Stimulated activated CD4-positive, alpha-beta T cell treated with anti-CD3 and anti-CD28 coated beads, Interleukin-1b, Interleukin-23, amount 100 ng/mL, for 48 hours (primary cell): ENCODE results near the gene DENND1A.

Experiments
- DNase-seq: peaks from one replicate; pipeline ENCODE4 v3.0.0-alpha.2; 2020

Gene DENND1A

DNA sequence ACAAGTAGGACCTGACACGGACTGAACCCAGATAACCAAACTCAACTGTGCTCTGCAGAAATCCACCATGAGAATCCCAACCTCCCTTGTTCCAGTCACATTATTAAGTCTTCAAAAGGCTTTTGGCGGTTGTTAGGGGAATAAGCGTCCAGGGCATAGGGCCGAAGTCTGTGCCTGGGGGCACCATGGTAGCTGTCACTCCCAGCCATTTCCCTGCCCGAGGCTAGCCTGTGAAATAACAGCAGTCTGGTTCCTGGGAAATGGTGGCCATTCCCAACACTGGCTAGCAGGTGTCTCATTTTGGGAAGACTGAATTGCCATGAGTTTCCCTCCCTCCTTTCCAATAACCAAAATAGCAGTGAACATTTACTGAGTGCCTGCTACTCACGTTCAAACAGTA, 451.8 kb downstream of the DENND1A start:
- DNase-seq = no peak

DNA sequence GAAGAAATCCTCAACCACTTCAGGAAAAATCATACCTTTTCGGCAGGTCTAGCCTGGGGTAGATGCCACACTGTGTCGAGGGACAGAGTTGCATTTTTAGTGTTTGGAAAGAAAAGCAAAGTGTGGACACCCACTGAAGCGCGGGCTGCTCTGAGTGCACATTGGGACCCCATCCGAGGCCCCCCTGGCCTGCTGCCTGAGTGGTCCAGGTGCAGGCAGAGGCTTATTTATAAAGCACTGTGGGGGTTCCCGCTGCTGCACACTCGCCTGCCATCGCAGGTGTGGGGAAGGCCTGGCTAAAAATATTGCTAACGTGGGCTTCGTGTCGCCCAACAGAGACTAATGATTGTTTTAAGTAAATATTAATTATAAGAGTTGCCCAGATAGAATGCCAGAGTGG, 454.5 kb downstream of the DENND1A start:
- DNase-seq = no peak

DNA sequence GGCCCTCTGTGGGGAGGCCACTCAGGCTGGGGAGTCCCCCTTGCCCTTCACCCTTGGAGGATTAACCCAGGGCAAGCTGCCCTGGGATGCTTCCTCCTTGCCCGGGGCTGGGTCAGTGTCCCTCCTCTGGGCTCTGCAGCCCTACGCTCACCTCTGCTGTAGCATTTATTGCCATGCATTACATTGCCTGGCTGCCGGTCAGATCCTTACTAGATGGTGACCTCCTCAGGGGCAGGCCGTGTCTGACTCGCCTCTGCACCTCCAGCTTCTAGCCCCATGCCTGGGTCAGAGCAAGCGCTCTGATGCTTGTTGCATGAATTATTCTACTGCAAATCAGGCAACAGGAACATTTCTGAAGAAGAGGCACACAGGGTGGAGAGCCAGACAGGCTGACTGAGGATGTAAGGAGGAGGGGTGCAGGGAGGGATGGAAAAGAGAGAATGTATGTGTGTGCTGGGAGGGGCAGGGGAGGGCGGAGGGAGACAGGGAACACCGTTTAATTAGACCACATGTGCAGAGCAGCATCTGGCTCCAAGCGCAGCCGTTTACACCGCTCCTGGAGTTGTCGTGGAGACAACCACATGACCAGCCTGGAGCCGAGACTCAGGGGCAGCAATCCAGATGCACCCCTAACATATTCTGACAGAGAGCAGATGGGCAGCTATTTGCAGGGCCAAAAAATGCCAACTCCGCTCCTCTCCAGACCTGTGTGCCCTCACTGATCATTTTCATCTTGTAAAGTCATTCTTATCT, 456.9 kb downstream of the DENND1A start:
- DNase-seq = no peak

DNA sequence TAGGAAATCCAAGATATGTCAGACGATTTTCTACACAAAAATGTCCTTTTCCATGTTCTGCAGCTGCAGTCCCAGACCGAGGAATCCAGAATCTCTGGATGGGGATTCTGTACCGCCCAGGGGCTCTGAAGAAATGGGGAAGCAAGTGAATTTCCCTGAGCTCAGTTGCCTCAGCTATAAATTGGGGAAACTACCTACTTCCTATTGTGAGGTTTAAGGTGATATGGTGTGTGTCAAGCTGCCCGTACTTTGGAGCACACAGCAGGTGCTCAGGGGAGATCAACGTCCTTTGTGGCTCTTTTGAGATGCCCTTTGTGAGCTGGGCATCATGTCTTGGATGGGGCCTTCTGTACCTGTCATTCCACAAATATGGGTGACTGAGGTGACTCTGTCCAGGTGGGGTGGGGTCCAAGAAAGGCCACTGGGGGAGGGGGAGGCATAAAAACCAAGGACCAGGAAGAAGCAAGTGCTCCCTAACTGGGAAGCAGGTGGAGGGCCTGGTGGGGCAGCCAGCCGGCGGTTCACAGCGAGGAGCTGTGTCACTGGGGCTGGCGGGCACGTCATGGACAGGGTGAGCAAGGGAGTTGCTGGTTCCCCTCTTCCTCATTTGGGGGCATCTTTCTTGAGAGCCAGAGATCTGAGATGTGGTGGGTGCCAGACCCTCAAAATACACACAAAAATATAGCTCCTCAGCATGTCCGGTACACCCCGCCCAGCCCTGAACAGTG, 457.9 kb downstream of the DENND1A start:
- DNase-seq = no peak

DNA sequence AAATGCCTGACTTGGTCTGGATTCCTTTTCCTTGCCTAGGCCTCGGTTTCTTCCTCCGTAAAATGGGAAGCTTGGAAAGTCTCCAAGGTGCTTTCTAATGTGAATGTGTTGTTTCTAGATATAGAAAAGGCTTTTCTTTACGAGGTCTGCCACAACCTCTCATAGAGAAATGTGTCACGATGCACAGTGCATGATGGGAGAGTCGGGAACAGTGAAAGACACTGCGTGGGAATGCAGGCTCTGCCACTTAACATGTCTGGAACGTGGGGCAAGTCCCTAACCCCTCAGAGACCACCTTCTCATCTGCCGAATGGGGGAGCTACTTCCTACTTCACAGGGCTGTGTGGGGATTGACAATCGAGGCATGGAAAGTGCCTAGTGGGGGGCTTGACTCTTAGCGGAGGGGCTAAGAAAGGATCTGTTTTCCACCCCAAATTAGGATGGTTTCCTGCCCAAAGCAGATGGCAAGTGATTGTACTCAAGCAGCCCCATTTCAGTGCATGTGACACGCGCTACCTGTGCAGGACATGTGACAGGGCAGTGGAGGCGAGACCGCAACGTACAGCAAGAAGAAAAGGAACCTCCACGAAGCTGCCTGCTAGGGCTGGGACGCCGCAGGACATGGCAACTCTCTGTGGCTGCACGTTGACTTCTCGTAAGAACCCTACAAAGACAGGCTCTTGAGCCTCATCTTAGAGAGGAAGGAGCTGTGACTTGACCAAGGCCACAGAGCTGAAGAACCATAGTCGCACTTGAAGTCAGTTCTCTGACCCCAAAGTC, 458.7 kb downstream of the DENND1A start:
- DNase-seq = no peak

DNA sequence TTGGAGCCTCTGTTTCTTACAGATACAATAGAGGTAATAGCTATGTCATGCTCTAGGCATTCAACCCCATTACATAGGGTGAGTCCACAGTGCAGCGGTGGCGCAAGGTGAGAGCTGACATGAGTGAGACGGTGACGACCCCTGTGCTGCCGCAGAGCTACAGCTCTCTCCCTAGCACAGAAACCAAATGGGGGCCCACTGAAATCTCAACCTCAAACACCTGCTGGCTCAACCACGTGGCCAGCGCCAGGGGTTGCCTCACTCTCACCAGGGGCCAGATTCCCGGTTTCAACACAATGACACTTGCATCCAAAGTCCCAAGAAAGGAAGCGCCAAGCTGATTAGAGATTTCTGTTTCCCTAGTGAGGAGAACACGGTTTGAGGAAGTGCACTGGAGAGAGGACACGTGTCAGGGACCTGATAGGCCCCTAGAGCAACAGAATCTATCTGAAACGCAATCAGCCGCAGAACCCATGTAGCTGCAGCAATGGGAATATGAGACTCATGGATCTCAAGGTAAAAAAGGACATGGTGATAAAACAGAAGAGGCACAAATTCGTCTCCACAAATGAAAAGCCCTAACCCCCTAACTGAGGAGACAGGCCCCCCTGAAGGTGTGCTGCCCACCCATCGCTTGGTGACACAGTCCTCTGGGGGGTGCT, 459.7 kb downstream of the DENND1A start:
- DNase-seq = no peak

DNA sequence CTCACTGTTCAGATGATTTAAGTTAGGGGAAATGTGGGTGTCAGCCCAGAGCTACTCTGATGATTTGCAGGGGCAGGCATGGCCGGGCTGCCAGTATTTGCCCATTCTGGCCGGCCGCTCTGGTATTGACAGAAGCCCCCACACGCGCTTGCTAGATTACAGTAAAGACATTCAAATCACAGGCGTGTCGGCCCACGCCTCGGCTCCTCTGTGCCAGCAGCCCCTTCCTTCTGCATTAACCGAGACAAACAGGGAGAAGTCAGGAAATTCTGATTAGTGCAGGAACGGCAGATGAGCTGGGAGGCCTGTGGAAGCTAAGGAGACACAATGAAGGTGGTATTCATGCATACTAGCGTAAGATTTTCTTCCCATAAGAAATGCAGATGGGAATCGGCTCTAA, 460.6 kb downstream of the DENND1A start:
- DNase-seq = no peak

DNA sequence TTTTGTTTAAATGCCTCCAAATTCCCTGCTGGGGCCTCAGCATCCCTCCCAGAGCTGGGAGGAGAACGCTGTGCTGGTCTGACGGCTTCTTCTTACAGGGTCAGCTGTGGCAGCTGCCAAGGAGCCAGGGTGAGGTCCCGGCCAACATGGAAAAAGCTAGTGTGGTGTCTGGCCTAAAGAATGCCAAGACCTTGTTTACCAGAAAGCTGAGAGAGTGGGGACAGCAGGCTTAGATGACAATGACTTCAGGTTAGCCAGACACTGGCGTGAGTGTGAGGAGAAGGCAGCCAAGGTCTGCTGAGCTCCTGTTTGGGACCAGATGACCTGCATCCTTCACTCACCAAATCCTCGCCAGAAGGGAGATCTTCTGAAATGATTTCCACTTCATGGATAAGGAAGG, 461.4 kb downstream of the DENND1A start:
- no peak for DNase-seq

DNA sequence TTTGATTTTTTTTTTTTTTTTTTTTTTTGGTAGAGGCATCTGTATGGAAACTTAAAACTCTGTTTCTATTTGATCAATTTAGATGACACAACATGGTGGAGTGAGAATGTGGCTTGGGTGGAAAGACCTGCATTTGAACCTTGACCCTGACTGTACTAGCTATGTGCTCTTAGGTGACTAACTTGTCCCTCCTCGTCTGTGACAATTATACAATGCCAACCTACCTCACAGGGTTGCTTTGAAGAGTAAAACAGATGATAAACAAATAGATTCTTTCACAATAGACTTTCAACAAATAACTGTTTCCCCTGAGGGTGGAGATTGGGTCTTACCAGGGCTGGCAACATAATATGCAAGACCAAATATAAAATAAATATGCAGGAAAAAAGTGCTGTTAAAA, 464.6 kb downstream of the DENND1A start:
- no peak for DNase-seq

DNA sequence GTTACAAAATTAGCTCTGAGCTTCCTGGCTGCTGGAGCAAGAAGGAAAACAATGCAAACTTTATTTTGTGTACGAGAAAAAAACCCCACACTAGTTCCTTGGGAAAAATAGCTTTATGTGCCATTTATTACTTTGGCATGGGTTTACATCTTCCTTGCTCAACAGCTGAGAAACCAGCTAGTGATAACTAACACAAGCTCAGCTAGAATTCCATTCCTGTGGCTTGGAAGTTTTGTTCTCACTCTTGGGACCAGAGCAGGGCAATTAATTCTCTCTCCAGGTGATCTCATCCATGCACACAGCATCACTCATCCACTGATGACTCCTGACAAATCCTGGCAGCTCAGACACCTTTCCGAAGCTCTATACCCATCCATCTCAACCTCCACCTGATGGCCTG, 469.8 kb downstream of the DENND1A start:
- no peak for DNase-seq

DNA sequence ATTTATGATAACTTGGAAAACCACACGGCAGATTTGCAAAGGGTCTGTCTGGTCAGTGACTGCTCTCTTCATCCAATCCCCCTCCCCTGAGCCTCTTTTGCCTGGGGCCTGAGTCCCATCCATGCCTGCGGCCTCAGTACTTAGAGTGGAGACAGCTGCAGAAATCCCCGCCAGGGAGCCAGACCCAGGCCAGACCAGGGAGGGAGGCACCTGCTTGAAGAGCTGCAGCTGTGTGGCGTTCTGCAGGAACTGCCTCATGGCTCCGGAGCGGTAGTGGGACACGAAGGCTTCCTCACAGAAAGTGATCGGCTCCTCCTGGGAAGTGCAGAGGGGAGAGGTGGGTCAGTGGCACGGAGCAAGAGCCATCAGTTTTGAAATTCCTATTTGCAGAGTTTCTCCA, 472.3 kb downstream of the DENND1A start:
- no peak for DNase-seq

DNA sequence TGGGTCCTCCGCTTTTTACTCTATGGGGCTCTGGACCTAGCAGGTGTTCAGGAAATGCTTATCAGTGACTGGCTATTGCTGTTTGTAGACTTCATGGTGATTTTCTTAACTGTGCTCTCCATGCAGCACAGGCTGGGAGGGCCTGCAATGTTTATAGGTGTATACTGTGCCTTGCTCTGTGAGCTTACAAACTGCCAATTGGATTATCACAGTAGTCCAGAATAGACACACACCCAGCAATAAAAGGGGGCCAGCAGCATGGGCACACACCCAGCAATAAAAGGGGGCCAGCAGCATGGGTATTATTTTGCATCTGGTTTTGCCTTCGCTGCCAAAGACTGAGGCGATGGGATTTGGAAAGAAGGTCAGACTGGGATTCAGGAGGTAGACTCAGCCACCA, 473.9 kb downstream of the DENND1A start:
- no peak for DNase-seq

DNA sequence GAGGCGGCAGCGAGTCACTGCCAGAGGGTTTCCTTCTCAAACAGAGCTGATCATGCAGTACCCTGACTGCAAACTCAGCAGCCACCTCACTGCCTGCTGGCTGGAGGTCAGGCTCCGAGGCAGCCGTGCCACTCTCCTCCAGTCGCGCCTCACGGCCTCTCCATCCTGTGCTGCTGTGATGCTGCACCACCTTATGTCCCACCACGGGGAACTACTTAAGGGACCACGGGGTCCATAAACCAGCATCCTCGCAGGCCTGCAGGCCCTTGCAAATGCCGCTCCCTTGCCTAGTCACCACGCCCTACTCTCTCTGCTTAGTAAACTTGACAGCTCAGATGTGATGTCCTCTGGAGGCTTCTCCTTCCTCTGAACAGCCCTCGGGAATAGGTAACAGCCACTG, 474.7 kb downstream of the DENND1A start:
- DNase-seq = no peak

DNA sequence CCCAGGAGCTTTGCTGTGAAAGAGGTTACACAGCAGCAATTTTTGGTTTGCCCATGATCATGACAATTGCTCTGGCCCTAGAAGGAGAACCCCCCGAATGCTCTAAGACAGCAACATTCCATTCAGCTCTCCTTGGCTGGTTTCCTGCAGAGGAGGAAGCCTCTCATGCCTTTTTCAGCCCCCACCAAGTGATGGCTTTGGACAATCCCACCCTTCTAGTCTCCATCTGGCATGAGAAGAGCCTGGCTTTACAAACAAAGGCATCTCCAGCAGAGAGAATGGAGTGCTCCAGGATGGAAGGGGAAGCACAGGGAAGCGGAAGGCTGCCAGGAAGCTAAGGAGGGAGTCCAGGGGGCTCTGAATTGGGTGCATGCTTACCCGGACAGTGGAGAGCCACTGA, 475.6 kb downstream of the DENND1A start:
- no peak for DNase-seq

DNA sequence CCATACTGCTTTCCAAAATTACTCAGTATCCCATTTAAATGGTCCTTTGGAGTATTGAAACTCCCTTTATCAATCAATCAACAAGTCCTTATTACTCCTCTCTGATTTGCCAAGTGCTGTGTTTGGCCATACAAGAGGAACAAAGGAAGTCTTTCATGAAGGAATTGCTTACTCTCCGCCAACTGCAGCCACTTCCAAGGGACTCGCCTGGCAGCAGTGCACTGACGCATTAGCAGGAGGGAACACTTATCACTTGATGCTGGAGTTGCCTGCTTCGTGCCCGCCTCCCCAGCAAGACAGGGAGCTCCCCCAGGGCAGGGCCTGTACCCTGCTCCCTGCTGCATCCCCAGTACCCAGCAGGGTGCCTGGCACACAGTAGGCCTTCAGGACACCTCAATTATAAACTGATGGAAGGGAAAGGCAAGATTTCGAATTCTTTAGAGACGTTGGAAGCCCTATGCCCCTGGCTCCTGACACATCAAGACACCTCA, 476.1 kb downstream of the DENND1A start:
- DNase-seq = no peak

DNA sequence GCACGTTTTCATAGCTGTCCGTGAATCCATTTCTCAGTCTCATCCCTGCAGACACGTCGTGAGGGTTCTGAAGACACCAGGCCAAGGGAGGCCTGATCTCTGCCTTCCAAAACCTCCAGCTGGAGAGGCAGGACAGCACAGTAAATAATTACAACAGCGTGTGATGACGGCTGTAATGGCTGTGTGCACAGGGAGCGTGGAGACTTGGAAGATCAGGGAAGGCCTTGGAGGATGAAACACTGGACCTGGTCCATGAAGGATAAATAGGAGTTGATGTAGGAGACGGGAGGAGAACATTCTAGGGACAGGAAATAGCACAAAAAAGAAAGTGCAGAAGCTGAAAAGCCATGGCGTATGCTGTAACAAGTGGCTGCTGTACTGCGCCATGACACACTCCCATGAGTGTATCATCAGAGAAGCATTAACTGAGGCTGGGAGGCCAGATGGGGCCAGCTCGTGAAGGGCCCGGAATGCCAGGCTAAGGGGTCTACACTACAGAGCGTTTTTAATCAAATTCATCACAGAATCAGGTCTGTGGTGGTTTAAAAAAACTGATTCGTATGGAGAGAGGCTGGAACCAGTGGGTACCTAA, 476.8 kb downstream of the DENND1A start:
- DNase-seq = no peak

DNA sequence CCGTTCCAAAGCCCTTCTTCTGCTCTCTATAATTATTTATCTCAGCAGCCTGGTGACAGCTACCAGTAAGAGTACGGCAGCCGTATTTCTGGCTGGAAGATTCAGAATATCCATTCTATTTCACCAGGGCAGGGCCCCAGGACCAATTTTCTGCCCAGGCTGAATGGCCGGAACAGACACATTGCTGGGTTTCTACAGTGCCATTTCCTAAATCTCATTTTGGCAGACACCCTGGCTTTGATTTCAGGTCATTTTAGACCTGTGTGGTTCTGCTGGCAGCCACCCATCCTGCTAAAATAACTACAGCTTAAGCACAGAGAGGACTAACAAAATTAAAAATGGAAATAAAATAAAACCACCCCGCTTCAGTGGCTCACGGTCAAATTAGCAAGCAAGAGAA, 478.9 kb downstream of the DENND1A start:
- no peak for DNase-seq

DNA sequence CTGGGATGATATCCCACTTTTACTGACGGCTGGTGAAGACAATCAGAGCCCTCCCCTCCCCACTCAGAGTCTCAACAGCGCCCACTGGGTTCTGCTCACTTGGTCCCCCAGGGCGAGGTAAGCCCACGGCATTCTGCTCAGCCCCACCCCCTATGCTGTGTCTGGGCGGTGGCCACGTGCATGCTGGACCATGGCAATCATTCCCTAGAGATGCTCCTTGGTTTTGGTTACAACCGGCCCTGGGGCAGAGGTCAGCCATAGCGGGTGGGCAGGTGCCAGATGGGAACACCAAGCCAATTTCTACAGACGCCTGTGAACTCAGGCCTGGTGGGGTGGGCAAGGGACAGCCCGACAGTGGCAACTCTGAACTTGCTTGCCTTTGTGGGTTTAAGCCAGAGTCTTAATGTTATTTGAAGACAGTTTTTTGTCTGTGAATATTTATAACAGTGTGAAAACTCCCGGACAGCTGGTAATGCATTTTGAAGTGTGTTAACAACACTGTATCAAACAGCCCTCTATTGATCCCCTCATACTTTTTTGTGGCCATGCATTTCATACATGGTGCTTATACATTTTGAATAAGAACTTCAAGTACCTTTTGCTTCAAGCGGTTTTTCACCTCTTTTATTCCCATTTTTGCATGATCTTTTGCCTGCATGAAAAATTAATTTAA, 479.7 kb downstream of the DENND1A start:
- DNase-seq = no peak

DNA sequence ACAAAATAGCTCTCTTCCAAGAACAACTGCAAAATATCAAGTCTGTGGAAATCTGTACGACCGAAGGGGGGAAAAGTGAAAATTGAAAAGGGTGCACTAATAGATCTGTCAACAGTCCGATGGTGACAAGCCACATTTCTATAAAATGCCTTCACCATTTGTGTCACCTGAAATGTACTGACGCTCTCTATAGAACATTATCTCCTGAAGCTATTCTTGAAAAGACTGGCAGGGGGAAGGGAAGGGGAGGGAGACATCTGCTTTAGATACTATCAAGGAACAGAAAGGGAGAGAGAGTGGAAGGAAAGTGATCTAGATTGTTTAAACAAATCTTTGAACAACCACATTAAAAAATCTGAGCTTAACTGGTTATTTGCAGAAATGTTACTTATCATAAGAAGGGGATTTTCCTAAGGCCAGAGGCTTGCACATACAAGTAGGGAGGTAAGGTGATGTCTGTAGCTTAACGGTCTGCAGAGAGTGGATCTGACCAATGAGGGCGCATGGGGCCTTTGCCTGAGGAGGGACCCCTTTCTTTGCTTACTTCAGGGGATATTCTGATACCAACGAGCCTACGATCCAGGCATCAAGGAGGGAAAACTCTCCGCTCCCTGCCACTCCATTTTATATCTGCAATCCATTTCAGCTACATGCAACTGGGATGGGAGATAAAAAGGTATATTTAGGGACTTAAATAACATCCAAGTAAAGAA, 481.8 kb downstream of the DENND1A start:
- no peak for DNase-seq

DNA sequence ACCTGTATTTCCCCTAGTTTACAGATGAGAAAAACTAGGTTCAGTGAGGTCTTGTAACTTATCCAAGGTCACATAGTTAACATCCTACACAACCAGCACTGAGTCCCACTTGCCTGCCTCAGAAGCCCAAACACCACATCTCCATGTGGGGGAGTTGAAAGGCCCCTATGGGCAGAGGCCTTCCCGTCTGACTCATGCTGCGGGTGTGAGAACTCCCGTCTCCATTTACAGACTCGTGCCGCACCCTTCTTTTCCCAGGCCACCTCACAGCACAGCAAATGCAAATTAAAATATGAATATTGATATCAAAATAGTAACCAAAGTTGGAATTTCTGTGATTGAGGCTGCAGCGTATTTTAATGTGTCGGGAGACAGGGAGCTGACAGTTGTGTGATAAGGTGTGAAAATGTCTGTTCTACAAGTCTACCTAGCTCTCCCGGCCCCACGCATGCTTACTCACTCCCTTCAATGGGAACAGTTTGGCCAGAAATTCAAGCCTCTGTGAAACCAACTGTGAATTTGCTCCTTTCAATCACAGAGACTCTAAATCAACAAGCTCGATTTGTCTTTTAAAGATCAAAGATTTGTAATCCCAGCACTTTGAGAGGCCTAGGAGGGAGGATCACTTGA, 483.8 kb downstream of the DENND1A start:
- no peak for DNase-seq

DNA sequence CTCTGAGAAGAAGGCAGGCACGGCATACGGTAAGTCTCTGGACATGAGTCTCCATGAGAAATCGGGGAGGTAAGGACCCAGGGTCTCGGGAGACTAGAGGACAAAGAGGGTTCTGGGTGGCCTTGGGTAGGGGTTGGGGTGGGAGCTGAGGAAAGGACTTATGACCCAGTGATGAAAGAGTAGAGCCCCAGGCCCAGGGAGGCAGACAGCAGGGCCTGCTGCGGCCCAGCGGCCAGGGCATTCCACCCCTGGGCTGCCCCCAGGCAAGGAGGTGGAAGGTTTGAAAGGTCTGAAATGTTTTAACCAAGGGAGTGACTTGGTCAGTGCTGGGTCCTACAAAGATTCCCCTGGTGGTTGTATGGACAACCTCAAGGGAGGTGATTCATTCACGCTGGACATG, 484.8 kb downstream of the DENND1A start:
- no peak for DNase-seq
